NCI-H2227 (cell line): Measurements from ENCODE around the gene MESD.
A peak's percentile ranks its signal among the peaks of the same experiment; 100 is the strongest.

Source experiments
- DNase-seq: peaks from one replicate; lab custom pipeline; 2025; ENCODE audit not compliant: unreplicated experiment; lab: John Stamatoyannopoulos, UW

The MESD gene

GRCh38 chr15:81015621-81016488 lies 26.2 kb upstream of the MESD start:
- no peak for DNase-seq

- no peak for DNase-seq
These were observed 25.0 kb upstream of the MESD start for GRCh38 chr15:81014446-81015093.

- DNase-seq = no peak
These were observed 23.8 kb upstream of the MESD start for GRCh38 chr15:81013396-81013929.

- DNase-seq = no peak
These were observed 23.0 kb upstream of the MESD start for GRCh38 chr15:81012588-81012987.

- no peak for DNase-seq
These were observed 22.0 kb upstream of the MESD start for GRCh38 chr15:81011593-81011992.

GRCh38 chr15:81010086-81010485 lies 20.5 kb upstream of the MESD start:
- DNase-seq = no peak

- no peak for DNase-seq
These were observed 18.7 kb upstream of the MESD start for GRCh38 chr15:81008312-81008711.

GRCh38 chr15:81007428-81008064 lies 17.9 kb upstream of the MESD start:
- no peak for DNase-seq

- no peak for DNase-seq
These were observed 16.5 kb upstream of the MESD start for GRCh38 chr15:81006124-81006523.

- DNase-seq = no peak
These were observed 13.4 kb upstream of the MESD start for GRCh38 chr15:81003097-81003350.

GRCh38 chr15:81002331-81003096 lies 12.9 kb upstream of the MESD start:
- DNase-seq = no peak

GRCh38 chr15:81002009-81002330 lies 12.4 kb upstream of the MESD start:
- DNase-seq = no peak

GRCh38 chr15:81001152-81002008 lies 11.8 kb upstream of the MESD start:
- DNase-seq = peak; percentile 65

GRCh38 chr15:81000624-81001151 lies 11.1 kb upstream of the MESD start, which contains the start of gene TLNRD1:
TSS of gene TLNRD1 (plus strand) at chr15:81000923. CDS start at chr15:81002272, 1,349 bp downstream.
- DNase-seq = peak; percentile 88

- no peak for DNase-seq
These were observed 10.6 kb upstream of the MESD start for GRCh38 chr15:81000144-81000623.

- no peak for DNase-seq
These were observed 10.0 kb upstream of the MESD start for GRCh38 chr15:80999623-81000036.

- DNase-seq = no peak
These were observed 8.6 kb upstream of the MESD start for GRCh38 chr15:80998251-80998650.

GRCh38 chr15:80997692-80998091 lies 8.1 kb upstream of the MESD start:
- DNase-seq = no peak

GRCh38 chr15:80996247-80996646 lies 6.6 kb upstream of the MESD start:
- peak; percentile 4 for DNase-seq

- DNase-seq = no peak
These were observed 2.8 kb upstream of the MESD start for GRCh38 chr15:80992441-80992840.
